Measurements from ENCODE around the gene CPOX. TPM values are rescaled to one million over a fixed set of nuclear protein-coding genes. Genes with fewer than 3 reads are reported as not detected.

Gene CPOX
- total and polyA plus RNA-seq, 8 donors, result 4.1 to 43.7 (median 14.9) TPM

GRCh38 chr3:98603580-98603979, 10.2 kb upstream of the CPOX start:
- Histone ChIP-seq H3K4me1 (peaks cover 0 to 7% (median 0%) of the 10 kb centered on the region in 4 donors), H3K27me3 (no peaks in the 10 kb centered on the region), H3K27ac (no peak overlapping the region), H3K9me3 (no peaks in the 10 kb centered on the region), H3K4me3 (no peak overlapping the region), H3K36me3 (no peaks in the 10 kb centered on the region)
- no peak for DNase-seq
- intact Hi-C loops (cut with DNase I; ENCODE audit: low total_unique reads), result no loop called here
- TF ChIP-seq EP300 (IDR thresholded peaks at IDR 0.05), result no peak
- TF ChIP-seq CTCF (IDR thresholded peaks at IDR 0.05), result no peak
- no peak for TF ChIP-seq POLR2AphosphoS5 (IDR thresholded peaks at IDR 0.05)
- TF ChIP-seq POLR2A (IDR thresholded peaks at IDR 0.05), result no peak

GRCh38 chr3:98602078-98602678, 8.8 kb upstream of the CPOX start:
- Histone ChIP-seq H3K27me3 (no peaks in the 10 kb centered on the region), H3K27ac (no peak overlapping the region), H3K36me3 (no peaks in the 10 kb centered on the region), H3K4me1 (peaks cover 0 to 7% (median 0%) of the 10 kb centered on the region in 4 donors), H3K4me3 (no peak overlapping the region), H3K9me3 (no peaks in the 10 kb centered on the region)
- peak; percentile 41 to 84 for DNase-seq
- TF ChIP-seq EP300 (IDR thresholded peaks at IDR 0.05), result no peak
- no peak for TF ChIP-seq POLR2A (IDR thresholded peaks at IDR 0.05)
- peak in 5 of 7 experiments; percentile 28 to 75 (median 57) for TF ChIP-seq CTCF (IDR thresholded peaks at IDR 0.05)
- TF ChIP-seq POLR2AphosphoS5 (IDR thresholded peaks at IDR 0.05), result no peak
- WGBS, 5 donors, result 3 to 6% (median 5%) methylated on average over 4 of the region's 4 CpGs
- intact Hi-C loops (cut with DNase I; ENCODE audit: low total_unique reads), result no loop called here

- no peak overlapping the region for H3K4me3 ChIP-seq
Measured at GRCh38 chr3:98601180-98601579, 7.8 kb upstream of the CPOX start.

GRCh38 chr3:98600412-98601095, 7.1 kb upstream of the CPOX start:
- no peak for DNase-seq
- Histone ChIP-seq H3K27me3 (no peaks in the 10 kb centered on the region), H3K4me1 (peaks cover 0 to 7% (median 0%) of the 10 kb centered on the region in 4 donors), H3K9me3 (no peaks in the 10 kb centered on the region), H3K27ac (no peak overlapping the region), H3K4me3 (no peak overlapping the region), H3K36me3 (no peaks in the 10 kb centered on the region)
- intact Hi-C loops (cut with DNase I; ENCODE audit: low total_unique reads), result no loop called here
- 59 to 66% (median 64%) methylated on average over 4 of the region's 4 CpGs for WGBS, 5 donors
- TF ChIP-seq EP300 (IDR thresholded peaks at IDR 0.05) (no peak), POLR2AphosphoS5 (IDR thresholded peaks at IDR 0.05) (no peak), CTCF (IDR thresholded peaks at IDR 0.05) (no peak), POLR2A (IDR thresholded peaks at IDR 0.05) (no peak)

More at GRCh38 chr3:98601180-98601579, 7.8 kb upstream of the CPOX start:
- WGBS, 5 donors, result 69 to 83% (median 82%) methylated on average over 2 of the region's 2 CpGs
- Histone ChIP-seq H3K27me3 (no peaks in the 10 kb centered on the region), H3K27ac (no peak overlapping the region), H3K4me1 (peaks cover 0 to 7% (median 0%) of the 10 kb centered on the region in 4 donors), H3K36me3 (no peaks in the 10 kb centered on the region), H3K9me3 (no peaks in the 10 kb centered on the region)
- no peak for TF ChIP-seq CTCF (IDR thresholded peaks at IDR 0.05)
- no peak for TF ChIP-seq POLR2A (IDR thresholded peaks at IDR 0.05)
- no peak for TF ChIP-seq EP300 (IDR thresholded peaks at IDR 0.05)
- TF ChIP-seq POLR2AphosphoS5 (IDR thresholded peaks at IDR 0.05), result no peak
- intact Hi-C loops (cut with DNase I; ENCODE audit: low total_unique reads), result no loop called here
- DNase-seq, result no peak
